ENCODE data around the gene ASB2. TPM values are rescaled to one million over a fixed set of nuclear protein-coding genes. Genes with fewer than 3 reads are reported as not detected.

ASB2 gene
- polyA plus RNA-seq, 1 experiment, result 0.06 TPM

DNA sequence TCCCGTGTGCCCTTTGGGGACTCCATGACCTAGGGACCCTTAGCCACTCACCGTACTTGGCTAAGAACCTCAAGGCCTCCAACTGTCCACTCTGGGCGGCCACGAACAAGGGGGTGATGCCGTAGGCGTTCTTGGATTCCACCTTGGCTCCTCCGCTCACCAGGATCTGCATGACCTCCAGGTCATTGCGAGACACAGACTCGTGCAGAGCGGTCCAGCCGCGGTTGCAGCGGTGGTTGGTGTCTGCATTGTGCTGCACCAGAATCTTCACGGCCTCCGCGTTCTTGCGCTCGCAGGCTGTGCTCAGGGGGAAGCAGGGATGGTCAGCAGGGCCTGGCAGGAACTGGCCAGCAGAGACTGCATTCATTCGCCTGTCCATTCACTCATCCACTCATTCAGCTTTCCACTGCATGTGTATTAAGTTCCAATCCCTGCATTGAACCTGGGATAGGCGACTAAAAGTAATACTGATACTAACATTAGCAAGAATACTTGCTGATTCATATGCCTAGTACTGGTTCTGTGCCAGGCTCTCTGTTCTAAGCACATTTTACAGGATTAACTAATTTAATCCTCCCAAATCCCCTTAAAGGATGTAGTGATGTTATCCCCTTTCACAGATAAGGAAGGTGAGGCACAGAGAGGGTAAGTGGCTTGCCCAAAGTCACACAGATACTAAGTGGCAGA lies 25.3 kb downstream of the ASB2 start:
- DNase-seq (ENCODE audit: low read depth), result no peak
- POLR2A ChIA-PET, result no interaction called here

DNA sequence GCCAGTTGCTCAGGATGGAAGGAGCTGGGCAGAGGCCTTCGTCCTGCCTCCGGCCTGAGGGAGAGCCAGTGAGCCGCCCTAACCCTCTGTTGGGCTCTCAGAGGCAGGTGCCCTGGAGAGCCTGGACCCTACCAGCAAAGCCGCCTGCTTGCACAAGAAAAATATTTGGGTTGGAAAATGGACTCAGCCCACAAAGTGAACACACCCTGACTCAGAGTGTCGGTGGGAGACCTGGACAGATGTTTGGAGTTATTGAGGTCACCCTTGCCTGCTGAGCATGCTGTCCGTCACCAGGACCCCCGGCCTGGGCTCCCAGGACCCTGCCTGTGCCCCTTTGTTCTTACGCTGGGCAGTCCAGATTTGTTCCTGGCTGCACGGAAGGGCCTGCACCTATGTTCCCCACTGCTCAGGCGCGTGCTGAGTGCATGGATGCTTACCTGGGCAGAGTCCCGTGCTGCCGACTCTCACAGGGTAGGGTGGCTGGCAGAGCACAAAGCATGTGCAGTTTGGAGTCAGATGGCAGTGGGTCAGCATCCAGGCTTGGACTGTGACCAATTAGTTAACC lies 26.8 kb downstream of the ASB2 start:
- Histone ChIP-seq H3K4me3 (ENCODE audit: low read depth, low read length) (no peak overlapping the region), H3K36me3 (ENCODE audit: control insufficient read depth, insufficient read depth, low read length) (no peaks in the 10 kb centered on the region), H3K27me3 (ENCODE audit: control insufficient read depth, insufficient read depth, low read length) (peaks cover 3% of the 10 kb centered on the region)
- CTCF ChIA-PET, result interaction anchor here (1.0 to 1.7 kb wide), 4 partner anchors 10 to 187 kb away, joined by 3 to 5 read pairs (median 4); no protein-coding TSS in a partner anchor
- TF ChIP-seq, protein P1, sequence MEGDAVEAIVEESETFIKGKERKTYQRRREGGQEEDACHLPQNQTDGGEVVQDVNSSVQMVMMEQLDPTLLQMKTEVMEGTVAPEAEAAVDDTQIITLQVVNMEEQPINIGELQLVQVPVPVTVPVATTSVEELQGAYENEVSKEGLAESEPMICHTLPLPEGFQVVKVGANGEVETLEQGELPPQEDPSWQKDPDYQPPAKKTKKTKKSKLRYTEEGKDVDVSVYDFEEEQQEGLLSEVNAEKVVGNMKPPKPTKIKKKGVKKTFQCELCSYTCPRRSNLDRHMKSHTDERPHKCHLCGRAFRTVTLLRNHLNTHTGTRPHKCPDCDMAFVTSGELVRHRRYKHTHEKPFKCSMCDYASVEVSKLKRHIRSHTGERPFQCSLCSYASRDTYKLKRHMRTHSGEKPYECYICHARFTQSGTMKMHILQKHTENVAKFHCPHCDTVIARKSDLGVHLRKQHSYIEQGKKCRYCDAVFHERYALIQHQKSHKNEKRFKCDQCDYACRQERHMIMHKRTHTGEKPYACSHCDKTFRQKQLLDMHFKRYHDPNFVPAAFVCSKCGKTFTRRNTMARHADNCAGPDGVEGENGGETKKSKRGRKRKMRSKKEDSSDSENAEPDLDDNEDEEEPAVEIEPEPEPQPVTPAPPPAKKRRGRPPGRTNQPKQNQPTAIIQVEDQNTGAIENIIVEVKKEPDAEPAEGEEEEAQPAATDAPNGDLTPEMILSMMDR (IDR thresholded peaks at IDR 0.05; ENCODE audit: insufficient read depth, low read depth, low read length), result no peak
- no peak for DNase-seq (ENCODE audit: low read depth)
- POLR2A ChIA-PET, result no interaction called here

More for the DNA sequence above, 25.3 kb downstream of the ASB2 start:
- TF ChIP-seq, protein P1 (IDR thresholded peaks at IDR 0.05; ENCODE audit: insufficient read depth, low read depth, low read length), result no peak
- Histone ChIP-seq H3K36me3 (ENCODE audit: control insufficient read depth, insufficient read depth, low read length) (no peaks in the 10 kb centered on the region), H3K27me3 (ENCODE audit: control insufficient read depth, insufficient read depth, low read length) (no peaks in the 10 kb centered on the region), H3K4me3 (ENCODE audit: low read depth, low read length) (no peak overlapping the region)
- CTCF ChIA-PET, result interaction anchor here (1.0 to 2.0 kb wide), 4 partner anchors 10 to 50 kb away, joined by 4 to 6 read pairs (median 5); no protein-coding TSS in a partner anchor

DNA sequence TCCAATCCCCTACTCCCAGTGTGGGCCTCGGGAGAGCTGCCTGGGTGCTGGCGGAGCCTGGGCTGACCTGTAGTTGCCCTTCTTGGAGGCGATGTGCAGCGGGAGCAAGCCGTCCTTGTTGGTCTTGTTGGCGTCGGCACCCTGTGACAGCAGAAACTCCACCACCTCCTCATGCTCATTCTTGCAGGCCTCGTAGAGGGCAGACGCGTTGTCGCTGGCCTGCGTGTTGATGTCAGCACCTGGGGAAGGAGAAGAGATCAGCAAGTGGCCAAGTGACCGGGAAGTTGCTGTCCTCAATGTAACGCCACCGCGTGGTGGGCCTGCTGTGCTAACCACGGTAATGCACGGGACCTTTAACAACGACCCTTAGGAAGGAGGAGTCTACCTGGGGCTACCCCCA lies 29.1 kb downstream of the ASB2 start:
- POLR2A ChIA-PET, result no interaction called here
- Histone ChIP-seq H3K27me3 (ENCODE audit: control insufficient read depth, insufficient read depth, low read length) (peaks cover 3% of the 10 kb centered on the region), H3K4me3 (ENCODE audit: low read depth, low read length) (no peak overlapping the region), H3K36me3 (ENCODE audit: control insufficient read depth, insufficient read depth, low read length) (no peaks in the 10 kb centered on the region)
- CTCF ChIA-PET, result interaction anchor here (1.5 to 16.0 kb wide), 2 partner anchors 53 to 189 kb away, joined by 4 to 387 read pairs; partner anchors contain the start of gene CCDC197
- no peak for DNase-seq (ENCODE audit: low read depth)
- TF ChIP-seq, protein P1 (IDR thresholded peaks at IDR 0.05; ENCODE audit: insufficient read depth, low read depth, low read length), result no peak

DNA sequence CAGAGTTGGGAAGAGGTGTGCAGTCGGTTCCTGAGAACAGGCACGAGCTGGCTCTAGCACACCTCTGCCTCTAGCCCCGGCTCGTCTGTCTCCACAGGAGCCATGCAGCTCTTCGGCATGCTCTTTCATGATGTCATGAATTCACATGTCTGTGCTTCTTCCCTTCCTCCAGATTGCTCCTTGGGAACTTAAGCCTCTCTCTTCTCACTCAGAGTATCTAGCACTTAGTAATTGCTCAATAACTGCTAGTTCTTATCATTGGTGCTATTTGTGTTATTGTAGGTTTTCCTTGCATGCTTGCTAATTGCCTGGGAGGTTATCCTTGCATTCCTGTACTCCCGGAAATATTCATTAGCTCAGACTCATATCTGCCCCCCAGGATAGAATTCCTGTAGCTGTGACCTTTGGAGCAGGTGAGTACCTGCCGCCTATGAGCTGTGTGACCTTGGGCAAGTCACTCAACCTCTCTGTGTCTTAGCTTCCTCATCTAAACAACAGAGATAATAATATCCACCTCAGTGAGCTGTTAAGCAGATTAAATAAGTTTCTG lies 29.8 kb downstream of the ASB2 start:
- DNase-seq (ENCODE audit: low read depth), result no peak
- H3K4me3 ChIP-seq (ENCODE audit: low read depth, low read length), result no peak overlapping the region
- ChIA-PET CTCF (interaction anchor here (1.5 to 16.0 kb wide), 2 partner anchors 53 to 190 kb away, joined by 4 to 387 read pairs; partner anchors contain the start of gene CCDC197), POLR2A (no interaction called here)
- peaks cover 3% of the 10 kb centered on the region for H3K27me3 ChIP-seq (ENCODE audit: control insufficient read depth, insufficient read depth, low read length)
- H3K36me3 ChIP-seq (ENCODE audit: control insufficient read depth, insufficient read depth, low read length), result no peaks in the 10 kb centered on the region
- TF ChIP-seq, protein P1 (IDR thresholded peaks at IDR 0.05; ENCODE audit: insufficient read depth, low read depth, low read length), result no peak

DNA sequence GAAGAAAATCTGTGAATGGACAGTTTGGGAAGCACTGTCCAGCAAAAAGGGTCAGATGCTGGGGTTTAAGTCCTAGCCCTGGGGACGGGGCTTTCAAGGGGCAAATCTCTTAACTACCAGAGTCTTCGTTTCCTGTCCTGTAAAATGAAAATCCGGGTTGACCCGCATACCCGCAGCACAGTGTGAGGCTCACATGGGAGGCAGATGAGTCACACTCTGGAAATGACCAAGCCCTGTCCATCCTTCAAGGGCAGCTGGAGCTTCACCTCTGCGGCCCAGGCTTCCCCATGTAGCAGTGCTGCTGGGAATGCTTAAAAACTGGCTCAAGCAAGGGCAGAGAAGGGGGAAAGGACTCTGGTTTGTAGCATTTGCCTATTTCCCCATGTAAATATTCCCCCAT lies 30.3 kb downstream of the ASB2 start:
- CTCF ChIA-PET, result interaction anchor here (1.5 to 16.0 kb wide), 2 partner anchors 54 to 191 kb away, joined by 4 to 387 read pairs; partner anchors contain the start of gene CCDC197
- TF ChIP-seq, protein P1 (IDR thresholded peaks at IDR 0.05; ENCODE audit: insufficient read depth, low read depth, low read length), result no peak
- no peak for DNase-seq (ENCODE audit: low read depth)

More for the DNA sequence above, 30.3 kb downstream of the ASB2 start:
- Histone ChIP-seq H3K27me3 (ENCODE audit: control insufficient read depth, insufficient read depth, low read length) (peaks cover 3% of the 10 kb centered on the region), H3K4me3 (ENCODE audit: low read depth, low read length) (no peak overlapping the region), H3K36me3 (ENCODE audit: control insufficient read depth, insufficient read depth, low read length) (no peaks in the 10 kb centered on the region)
- POLR2A ChIA-PET, result no interaction called here
